A673 (cell line): Measurements from ENCODE around the gene FUT3.

Experiments used
- CTCF ChIP-seq: fragments of 300-800, 200-600 bp; sonication (generic); conservative IDR thresholded peaks from 2 replicates; pipeline ENCODE4 v1.5.1; 2017; ENCODE audit warnings: low read depth, mild to moderate bottlenecking, antibody characterized with exemption, low read length, moderate library complexity, mixed read lengths
- EZH2 ChIP-seq: fragments of 200-600 bp; sonication (generic); IDR thresholded peaks from 2 replicates; pipeline ENCODE4 v1.6.1; 2017; ENCODE audit warnings: borderline replicate concordance, low read depth, mild to moderate bottlenecking, mixed read lengths, antibody characterized with exemption, low read length; ENCODE audit not compliant: poor library complexity, severe bottlenecking

- TF ChIP-seq CTCF (no peak), EZH2 (no peak)
Measured at GRCh38 chr19:5811117-5811516, 40.1 kb downstream of the FUT3 start.
